ENCODE measurements around the gene UBE2L5. TPM values are rescaled to one million over a fixed set of nuclear protein-coding genes. Genes with fewer than 3 reads are reported as not detected.

The UBE2L5 gene
- total RNA-seq, 3 donors from 2014 or later (not counting 1 experiment from before 2014, with no cell fraction given), result not detected

- intact Hi-C loops (cut with micrococcal nuclease), result no loop called here
- no peaks in the 10 kb centered on the region for H3K36me3 Mint-ChIP-seq
- H3K36me3 ChIP-seq (ENCODE audit: control insufficient read depth, insufficient read depth, low read length), result no peaks in the 10 kb centered on the region
- TF ChIP-seq CTCF (IDR thresholded peaks at IDR 0.05), result no peak
- no peak overlapping the region for H3K27ac ChIP-seq (ENCODE audit: low read length)
- WGBS (ENCODE audit: insufficient coverage), result no CpG with 5 or more reads among the region's 2 CpGs
- H3K9me3 ChIP-seq (ENCODE audit: control insufficient read depth, insufficient read depth, low read length), result no peaks in the 10 kb centered on the region
- no peak for ATAC-seq
- H3K4me1 ChIP-seq (ENCODE audit: control insufficient read depth, insufficient read depth, low read length), result peaks cover 3% of the 10 kb centered on the region
- H3K9me3 Mint-ChIP-seq, result no peaks in the 10 kb centered on the region
- H3K4me3 ChIP-seq (ENCODE audit: low read length), result no peak overlapping the region
- no peak overlapping the region for H3K27ac Mint-ChIP-seq
- no peaks in the 10 kb centered on the region for H3K27me3 ChIP-seq (ENCODE audit: control insufficient read depth, insufficient read depth, low read length)
- no peaks in the 10 kb centered on the region for H3K27me3 Mint-ChIP-seq (ENCODE audit: low read depth in 2 of 2)
- no peak overlapping the region for H3K4me3 Mint-ChIP-seq
- no peak for DNase-seq
- H3K4me1 Mint-ChIP-seq, result peaks cover 4 to 7% of the 10 kb centered on the region in 2 donors
These were observed 21.9 kb upstream of the UBE2L5 start for GRCh38 chr13:30400376-30400775.

- Histone ChIP-seq H3K27ac (ENCODE audit: low read length) (no peak overlapping the region), H3K4me3 (ENCODE audit: low read length) (no peak overlapping the region), H3K9me3 (ENCODE audit: control insufficient read depth, insufficient read depth, low read length) (no peaks in the 10 kb centered on the region), H3K36me3 (ENCODE audit: control insufficient read depth, insufficient read depth, low read length) (no peaks in the 10 kb centered on the region), H3K4me1 (ENCODE audit: control insufficient read depth, insufficient read depth, low read length) (no peaks in the 10 kb centered on the region), H3K27me3 (ENCODE audit: control insufficient read depth, insufficient read depth, low read length) (no peaks in the 10 kb centered on the region)
- no peaks in the 10 kb centered on the region for H3K9me3 Mint-ChIP-seq
- H3K4me1 Mint-ChIP-seq, result peaks cover 5 to 6% of the 10 kb centered on the region in 2 donors
- intact Hi-C loops (cut with micrococcal nuclease), result no loop called here
- no peak overlapping the region for H3K4me3 Mint-ChIP-seq
- H3K27ac Mint-ChIP-seq, result no peak overlapping the region
- ATAC-seq (no peak), DNase-seq (no peak)
- no peak for TF ChIP-seq CTCF (IDR thresholded peaks at IDR 0.05)
- no peaks in the 10 kb centered on the region for H3K27me3 Mint-ChIP-seq (ENCODE audit: low read depth in 2 of 2)
- 95% methylated on average over 5 of the region's 5 CpGs for WGBS (ENCODE audit: insufficient coverage)
- H3K36me3 Mint-ChIP-seq, result no peaks in the 10 kb centered on the region
These were observed 20.9 kb upstream of the UBE2L5 start for GRCh38 chr13:30401347-30401746.

GRCh38 chr13:30403456-30403855, 18.8 kb upstream of the UBE2L5 start:
- H3K36me3 ChIP-seq (ENCODE audit: control insufficient read depth, insufficient read depth, low read length), result no peaks in the 10 kb centered on the region
- H3K9me3 ChIP-seq (ENCODE audit: control insufficient read depth, insufficient read depth, low read length), result no peaks in the 10 kb centered on the region
- DNase-seq (no peak), ATAC-seq (no peak)
- H3K27me3 Mint-ChIP-seq (ENCODE audit: low read depth in 2 of 2), result no peaks in the 10 kb centered on the region
- H3K27ac Mint-ChIP-seq, result no peak overlapping the region
- intact Hi-C loops (cut with micrococcal nuclease), result no loop called here
- H3K4me1 ChIP-seq (ENCODE audit: control insufficient read depth, insufficient read depth, low read length), result peaks cover 14% of the 10 kb centered on the region
- peaks cover 22 to 26% of the 10 kb centered on the region in 2 donors for H3K4me1 Mint-ChIP-seq
- H3K4me3 Mint-ChIP-seq, result no peak overlapping the region
- 100% methylated on average over 1 of the region's 6 CpGs for WGBS (ENCODE audit: insufficient coverage)
- H3K9me3 Mint-ChIP-seq, result no peaks in the 10 kb centered on the region
- H3K27me3 ChIP-seq (ENCODE audit: control insufficient read depth, insufficient read depth, low read length), result no peaks in the 10 kb centered on the region
- no peak overlapping the region for H3K27ac ChIP-seq (ENCODE audit: low read length)
- no peaks in the 10 kb centered on the region for H3K36me3 Mint-ChIP-seq
- H3K4me3 ChIP-seq (ENCODE audit: low read length), result no peak overlapping the region
- no peak for TF ChIP-seq CTCF (IDR thresholded peaks at IDR 0.05)

- intact Hi-C loops (cut with micrococcal nuclease), result no loop called here
- DNase-seq (no peak), ATAC-seq (no peak)
- Mint-ChIP-seq H3K4me3 (no peak overlapping the region), H3K27me3 (ENCODE audit: low read depth in 2 of 2) (no peaks in the 10 kb centered on the region), H3K9me3 (no peaks in the 10 kb centered on the region), H3K36me3 (no peaks in the 10 kb centered on the region), H3K4me1 (peaks cover 26 to 31% of the 10 kb centered on the region in 2 donors), H3K27ac (no peak overlapping the region)
- no peak for TF ChIP-seq CTCF (IDR thresholded peaks at IDR 0.05)
- H3K9me3 ChIP-seq (ENCODE audit: control insufficient read depth, insufficient read depth, low read length), result no peaks in the 10 kb centered on the region
- H3K27me3 ChIP-seq (ENCODE audit: control insufficient read depth, insufficient read depth, low read length), result no peaks in the 10 kb centered on the region
- 98% methylated on average over 5 of the region's 5 CpGs for WGBS (ENCODE audit: insufficient coverage)
- peaks cover 22% of the 10 kb centered on the region for H3K4me1 ChIP-seq (ENCODE audit: control insufficient read depth, insufficient read depth, low read length)
- H3K4me3 ChIP-seq (ENCODE audit: low read length), result no peak overlapping the region
- H3K36me3 ChIP-seq (ENCODE audit: control insufficient read depth, insufficient read depth, low read length), result no peaks in the 10 kb centered on the region
- H3K27ac ChIP-seq (ENCODE audit: low read length), result no peak overlapping the region
These were observed 18.1 kb upstream of the UBE2L5 start for GRCh38 chr13:30404207-30404606.

Measured in natural killer cell (primary cell).